Karpas-422 (cell line): ENCODE data around the gene RNF121. TPM values are rescaled to one million over a fixed set of nuclear protein-coding genes. Genes with fewer than 3 reads are reported as not detected.

ENCODE experiments used
- DNase-seq: peaks from one replicate; pipeline ENCODE4 v3.0.0-alpha.2; 2015
- H2AFZ ChIP-seq: fragments of 200-600 bp; sonication (generic); 2 replicates; pipeline ENCODE4 v1.6.1; 2014; ENCODE audit warnings: antibody characterized with exemption, low read length, mixed read lengths
- H3K27ac ChIP-seq: fragments of 200-600 bp; sonication (generic); 2 replicates; pipeline ENCODE4 v1.5.1; 2014; ENCODE audit warnings: mild to moderate bottlenecking, low read length, moderate library complexity
- H3K27me3 ChIP-seq: fragments of 200-600 bp; sonication (generic); 2 replicates; pipeline ENCODE4 v1.6.1; 2014; ENCODE audit warnings: low read length, mixed read lengths
- H3K36me3 ChIP-seq: fragments of 200-600 bp; sonication (generic); 2 replicates; pipeline ENCODE4 v1.6.1; 2014; ENCODE audit warnings: low read length, mixed read lengths; ENCODE audit not compliant: insufficient read depth
- H3K4me1 ChIP-seq: fragments of 200-600 bp; sonication (generic); 2 replicates; pipeline ENCODE4 v1.6.1; 2014; ENCODE audit warnings: mild to moderate bottlenecking, low read length, mixed read lengths
- H3K4me2 ChIP-seq: fragments of 200-600 bp; sonication (generic); 2 replicates; pipeline ENCODE4 v1.6.1; 2014; ENCODE audit warnings: low read length, low read depth, mild to moderate bottlenecking; ENCODE audit not compliant: poor library complexity, severe bottlenecking
- H3K4me3 ChIP-seq: fragments of 200-600 bp; sonication (generic); 2 replicates; pipeline ENCODE4 v1.5.1; 2014; ENCODE audit warnings: mild to moderate bottlenecking, antibody characterized with exemption, low read length, mixed read lengths
- H3K79me2 ChIP-seq: fragments of 200-600 bp; sonication (generic); 2 replicates; pipeline ENCODE4 v1.6.1; 2014; ENCODE audit warnings: mild to moderate bottlenecking, low read length, mixed read lengths
- H3K9ac ChIP-seq: fragments of 200-600 bp; sonication (generic); 2 replicates; pipeline ENCODE4 v1.6.0; 2014; ENCODE audit warnings: low read length
- H3K9me2 ChIP-seq: fragments of 200-600 bp; sonication (generic), shearing (Covaris generic); replicated peaks from 2 replicates; pipeline ENCODE4 v1.6.0; 2014; ENCODE audit warnings: mild to moderate bottlenecking, low read length, moderate library complexity; ENCODE audit not compliant: insufficient read depth
- H3K9me3 ChIP-seq: fragments of 300-700, 200-600 bp; sonication (generic); 2 replicates; pipeline ENCODE4 v1.6.1; 2014; ENCODE audit warnings: low read length, mixed read lengths
- H4K20me1 ChIP-seq: fragments of 200-600 bp; sonication (generic); 2 replicates; pipeline ENCODE4 v1.6.1; 2014; ENCODE audit warnings: mild to moderate bottlenecking, antibody characterized with exemption, low read length, low read depth; ENCODE audit not compliant: insufficient read depth
- total RNA-seq: library from RNA; depleted of rRNA; stranded (reverse); fragments of >200 nt; shearing (Covaris generic); gene quantifications from 2 replicates; pipeline ENCODE4 v1.2.3, GENCODE V29; 2014; ENCODE audit warnings: low replicate concordance

RNF121 gene
- total RNA-seq, 1 experiment from 2014 or later, result 12.0 TPM

- H3K4me2 ChIP-seq, result no peak overlapping the region
- no peak overlapping the region for H3K27ac ChIP-seq
- no peak overlapping the region for H3K9ac ChIP-seq
- no peak overlapping the region for H2AFZ ChIP-seq
- no peaks in the 10 kb centered on the region for H3K9me3 ChIP-seq
- no peaks in the 10 kb centered on the region for H3K9me2 ChIP-seq
- peaks cover 3% of the 10 kb centered on the region; the same call in 1 of the 2 replicates for H4K20me1 ChIP-seq
- DNase-seq, result no peak
- H3K4me3 ChIP-seq, result no peak overlapping the region
- no peaks in the 10 kb centered on the region for H3K27me3 ChIP-seq
- H3K36me3 ChIP-seq, result peaks cover 9% of the 10 kb centered on the region
- H3K79me2 ChIP-seq, result no peaks in the 10 kb centered on the region
- peaks cover 21% of the 10 kb centered on the region for H3K4me1 ChIP-seq
Measured at GRCh38 chr11:72001834-72002591, 73.2 kb downstream of the RNF121 start.

DNA sequence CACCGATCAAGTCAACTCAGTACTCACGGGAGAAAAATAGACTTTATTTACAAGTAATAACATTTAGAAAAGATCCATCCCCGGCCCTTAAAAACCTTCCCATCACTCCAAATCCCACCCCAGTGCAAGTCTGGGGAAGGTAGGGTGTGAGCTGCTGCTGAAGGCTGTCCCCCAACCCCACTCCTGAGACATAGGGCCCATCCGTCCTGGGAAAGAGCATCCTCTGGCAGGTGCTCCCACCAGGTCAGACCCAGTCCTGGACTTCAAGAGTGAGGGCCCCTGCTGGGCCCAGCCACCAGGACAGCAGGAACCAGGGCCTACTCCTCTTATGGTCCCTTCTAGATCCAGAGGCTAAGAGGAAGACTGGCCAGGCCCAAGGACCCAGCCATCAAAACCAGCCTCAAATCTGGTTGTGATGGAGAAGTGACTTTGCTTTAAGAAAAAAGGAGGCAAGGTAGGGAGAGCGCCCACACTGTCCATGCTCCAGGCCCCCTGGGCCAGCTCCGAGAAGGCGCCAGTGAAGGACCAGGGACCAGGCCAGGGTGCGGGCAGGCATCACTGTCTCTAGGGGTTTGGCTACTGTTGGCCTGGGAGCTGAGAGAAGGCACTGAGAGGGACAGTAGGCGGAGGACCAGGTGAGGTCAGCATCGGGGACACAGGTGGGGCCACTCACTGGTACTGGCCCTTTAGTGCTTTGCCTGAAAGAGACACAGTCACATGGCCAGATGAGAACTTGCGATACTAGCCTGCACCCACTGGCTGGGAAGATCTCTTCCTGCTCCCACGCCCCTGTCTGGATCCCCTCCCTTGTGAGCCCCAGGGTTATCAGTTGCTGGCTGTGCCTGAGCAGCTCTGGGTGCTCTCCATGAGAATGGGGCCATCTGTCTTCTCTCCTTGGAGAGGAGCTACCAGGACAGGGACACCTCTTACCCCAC, 74.3 kb downstream of the RNF121 start:
- Histone ChIP-seq H2AFZ (no peak overlapping the region), H3K9me3 (no peaks in the 10 kb centered on the region), H3K9me2 (no peaks in the 10 kb centered on the region), H3K9ac (no peak overlapping the region), H3K4me1 (peaks cover 21% of the 10 kb centered on the region), H3K27ac (no peak overlapping the region), H3K4me2 (no peak overlapping the region), H3K4me3 (no peak overlapping the region), H3K36me3 (peaks cover 9% of the 10 kb centered on the region), H3K79me2 (no peaks in the 10 kb centered on the region), H4K20me1 (peaks cover 3% of the 10 kb centered on the region; the same call in 1 of the 2 replicates), H3K27me3 (no peaks in the 10 kb centered on the region)
- DNase-seq, result no peak

DNA sequence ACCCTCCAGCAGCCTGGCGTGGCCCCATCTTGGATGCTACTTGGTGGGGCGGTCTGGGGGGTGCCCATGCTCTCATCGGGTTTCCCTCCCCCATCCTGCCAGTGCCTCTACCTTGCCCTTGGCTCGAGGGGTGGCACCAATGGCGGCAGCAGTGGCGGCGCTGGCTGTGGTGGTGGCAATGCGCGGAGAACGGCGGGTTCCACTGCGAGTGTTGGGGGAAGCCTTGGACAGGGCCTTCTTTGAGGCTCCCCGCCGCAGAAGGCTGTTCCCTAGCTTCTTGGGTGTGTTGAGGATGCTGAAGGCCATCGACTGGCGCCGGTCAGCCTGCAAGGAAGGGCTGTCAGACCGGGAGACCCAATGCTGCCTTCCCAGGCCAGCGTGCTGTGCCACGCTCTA, 74.9 kb downstream of the RNF121 start:
- H3K9ac ChIP-seq, result no peak overlapping the region

DNA sequence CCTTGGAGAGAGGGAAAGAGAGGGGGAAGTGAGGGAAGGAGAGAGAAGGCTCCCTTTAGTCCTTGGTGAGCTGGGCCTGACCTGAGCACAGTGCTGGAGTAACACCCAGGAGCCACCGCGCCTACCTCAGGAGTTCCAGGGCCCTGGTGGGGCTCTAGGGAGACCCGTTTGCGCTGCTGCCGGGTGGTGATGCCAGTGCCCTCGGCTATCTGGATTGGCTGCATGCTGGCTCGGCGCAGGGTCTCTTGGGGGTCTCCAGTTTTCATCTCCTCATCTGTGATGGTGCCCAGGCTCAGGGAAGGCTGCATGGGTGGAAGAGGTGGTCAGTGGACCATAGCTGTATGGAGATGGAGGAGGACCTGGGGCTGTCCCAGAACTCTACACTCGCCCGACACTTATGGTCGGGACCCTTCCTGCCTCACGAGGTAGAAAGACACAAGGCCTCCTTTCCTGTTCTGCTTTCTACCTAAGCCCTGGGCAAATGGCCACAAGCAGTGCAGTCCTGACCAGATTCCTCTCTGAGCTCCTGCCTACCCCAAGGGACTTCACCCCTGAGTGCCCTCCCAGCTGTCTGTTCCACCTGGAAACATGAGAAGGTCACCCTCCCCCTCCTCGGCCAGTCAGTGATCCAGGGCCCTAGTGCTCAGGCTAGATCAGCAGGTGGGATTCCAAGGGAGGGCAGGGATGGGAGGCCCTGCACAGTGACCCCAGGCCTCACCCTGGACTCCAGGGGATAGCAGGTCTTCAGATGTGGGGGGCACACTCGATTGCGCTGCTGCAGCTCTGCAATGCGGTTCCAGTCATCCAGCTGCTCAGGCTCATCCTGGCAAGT, 75.9 kb downstream of the RNF121 start:
- no peak for DNase-seq
- H3K27ac ChIP-seq, result no peak overlapping the region
- peak overlapping the region; percentile 1 for H3K4me2 ChIP-seq
- no peak overlapping the region; the same call in 1 of the 2 replicates for H3K9ac ChIP-seq
- H3K36me3 ChIP-seq, result peaks cover 9% of the 10 kb centered on the region
- H3K9me2 ChIP-seq, result no peaks in the 10 kb centered on the region
- H4K20me1 ChIP-seq, result peaks cover 3% of the 10 kb centered on the region; the same call in 1 of the 2 replicates
- no peaks in the 10 kb centered on the region for H3K9me3 ChIP-seq
- H3K79me2 ChIP-seq, result no peaks in the 10 kb centered on the region
- H3K4me1 ChIP-seq, result peaks cover 15% of the 10 kb centered on the region
- H3K27me3 ChIP-seq, result no peaks in the 10 kb centered on the region
- H3K4me3 ChIP-seq, result no peak overlapping the region
- H2AFZ ChIP-seq, result no peak overlapping the region

More for the DNA sequence above, 74.9 kb downstream of the RNF121 start:
- peaks cover 9% of the 10 kb centered on the region for H3K36me3 ChIP-seq
- no peaks in the 10 kb centered on the region for H3K27me3 ChIP-seq
- H3K4me3 ChIP-seq, result no peak overlapping the region
- H3K79me2 ChIP-seq, result no peaks in the 10 kb centered on the region
- peaks cover 3% of the 10 kb centered on the region; the same call in 1 of the 2 replicates for H4K20me1 ChIP-seq
- H3K9me2 ChIP-seq, result no peaks in the 10 kb centered on the region
- no peak overlapping the region for H3K4me2 ChIP-seq
- DNase-seq, result no peak
- H3K9me3 ChIP-seq, result no peaks in the 10 kb centered on the region
- no peak overlapping the region for H2AFZ ChIP-seq
- no peak overlapping the region for H3K27ac ChIP-seq
- H3K4me1 ChIP-seq, result peaks cover 18% of the 10 kb centered on the region

DNA sequence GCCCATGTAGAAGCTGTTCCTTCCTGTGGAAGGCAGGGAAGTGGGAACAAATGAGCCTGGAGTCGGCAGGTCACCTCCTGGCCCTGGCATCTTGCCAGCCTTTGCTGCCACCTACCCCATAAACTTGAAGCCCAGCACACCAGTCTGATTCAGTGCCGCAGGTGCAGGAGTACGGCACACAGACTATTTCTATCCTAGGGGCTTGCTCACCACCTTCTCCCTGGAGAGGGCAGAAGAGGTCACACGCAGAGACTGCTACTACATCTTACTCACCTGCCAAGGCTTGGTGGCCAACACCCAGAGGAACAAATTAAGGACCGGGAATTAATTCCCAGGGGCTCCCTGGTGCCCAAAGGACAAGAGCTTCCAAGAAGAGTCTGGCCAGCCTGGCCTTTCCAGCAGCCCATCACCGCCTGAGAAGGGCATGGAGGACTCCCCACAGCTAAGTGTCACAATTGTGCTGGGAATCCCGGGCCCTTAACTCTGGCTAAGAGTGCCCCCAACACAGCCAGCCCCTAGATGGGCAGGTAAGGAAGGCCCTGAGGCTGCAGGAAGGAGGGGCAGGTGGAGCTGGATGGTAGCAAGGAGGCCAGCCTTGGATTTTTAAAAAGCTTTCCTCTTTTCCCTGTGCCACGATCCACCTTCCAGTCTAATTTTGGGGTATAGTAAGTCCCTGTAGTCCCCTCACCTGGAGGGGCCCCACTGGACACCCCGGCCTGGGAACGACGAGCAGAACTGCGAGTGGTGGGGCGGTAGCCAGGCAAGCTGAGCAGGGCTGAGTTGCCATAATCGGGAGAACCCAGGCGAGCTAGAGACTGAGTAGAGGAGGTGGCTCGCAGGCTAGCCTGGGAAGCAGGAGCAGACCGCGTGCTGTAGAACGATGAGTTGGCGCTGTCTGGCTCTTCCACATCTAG, 76.8 kb downstream of the RNF121 start:
- H3K4me2 ChIP-seq, result no peak overlapping the region
- H3K9me3 ChIP-seq, result no peaks in the 10 kb centered on the region
- no peak overlapping the region for H3K4me3 ChIP-seq
- no peaks in the 10 kb centered on the region for H3K9me2 ChIP-seq
- H3K36me3 ChIP-seq, result peaks cover 9% of the 10 kb centered on the region
- peaks cover 3% of the 10 kb centered on the region; the same call in 1 of the 2 replicates for H4K20me1 ChIP-seq
- no peak for DNase-seq
- no peaks in the 10 kb centered on the region for H3K27me3 ChIP-seq
- H3K4me1 ChIP-seq, result peaks cover 15% of the 10 kb centered on the region
- H3K27ac ChIP-seq, result no peak overlapping the region
- H3K9ac ChIP-seq, result no peak overlapping the region
- H2AFZ ChIP-seq, result no peak overlapping the region
- no peaks in the 10 kb centered on the region for H3K79me2 ChIP-seq

DNA sequence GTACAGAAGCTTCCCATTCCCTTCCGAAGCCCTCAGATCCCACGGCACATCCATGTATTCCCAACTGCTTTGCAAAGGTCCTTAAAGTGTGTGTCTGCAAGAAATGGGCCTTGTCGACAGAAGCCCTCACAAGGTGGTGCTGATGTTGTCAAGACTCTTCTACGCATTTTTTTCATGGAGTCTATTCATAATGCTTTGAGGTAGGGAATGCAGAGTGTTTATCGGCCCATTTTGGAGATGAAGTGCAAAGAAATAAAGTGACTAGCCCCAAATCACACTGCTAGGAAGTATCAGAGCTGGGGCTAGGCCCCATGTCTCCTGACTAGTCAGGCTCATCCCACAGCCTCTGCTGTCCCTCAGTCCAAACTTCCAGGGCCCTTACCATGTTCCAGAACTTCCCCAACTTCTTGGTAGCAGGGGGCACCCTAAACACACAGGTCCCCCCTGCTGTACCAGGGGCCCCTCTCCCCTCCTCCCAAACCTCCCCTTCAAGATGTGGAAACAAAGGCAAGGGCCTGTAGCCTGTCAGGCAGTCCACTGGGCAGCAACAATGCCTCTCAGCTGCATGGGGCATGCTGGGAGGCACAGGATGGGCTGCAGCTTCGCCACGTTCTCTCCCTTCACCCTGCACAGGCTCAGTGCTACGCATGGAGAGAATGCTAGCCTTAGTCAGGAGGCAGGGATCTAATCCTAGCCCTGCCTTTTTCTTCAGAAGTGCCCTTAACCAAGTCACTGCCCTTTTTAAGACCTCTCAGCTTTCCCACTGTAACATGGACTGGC, 77.7 kb downstream of the RNF121 start:
- H3K4me3 ChIP-seq, result no peak overlapping the region
- H3K4me2 ChIP-seq, result no peak overlapping the region
- peaks cover 3% of the 10 kb centered on the region; the same call in 1 of the 2 replicates for H4K20me1 ChIP-seq
- no peak overlapping the region for H3K9ac ChIP-seq
- peaks cover 9% of the 10 kb centered on the region for H3K36me3 ChIP-seq
- no peak overlapping the region for H3K27ac ChIP-seq
- H3K79me2 ChIP-seq, result no peaks in the 10 kb centered on the region
- no peaks in the 10 kb centered on the region for H3K27me3 ChIP-seq
- DNase-seq, result no peak
- H3K9me2 ChIP-seq, result no peaks in the 10 kb centered on the region
- H3K9me3 ChIP-seq, result no peaks in the 10 kb centered on the region
- peaks cover 15% of the 10 kb centered on the region for H3K4me1 ChIP-seq
- H2AFZ ChIP-seq, result no peak overlapping the region

GRCh38 chr11:72007089-72007476, 78.2 kb downstream of the RNF121 start:
- Histone ChIP-seq H3K27ac (no peak overlapping the region), H3K4me1 (peaks cover 17% of the 10 kb centered on the region), H3K9me2 (no peaks in the 10 kb centered on the region), H3K4me3 (no peak overlapping the region), H3K4me2 (no peak overlapping the region), H3K9me3 (no peaks in the 10 kb centered on the region), H4K20me1 (peaks cover 3% of the 10 kb centered on the region; the same call in 1 of the 2 replicates), H3K36me3 (peaks cover 9% of the 10 kb centered on the region), H3K27me3 (no peaks in the 10 kb centered on the region), H3K79me2 (no peaks in the 10 kb centered on the region), H3K9ac (no peak overlapping the region), H2AFZ (no peak overlapping the region)
- DNase-seq, result no peak
